ENCODE data around the gene ZNF497. TPM values are rescaled to one million over a fixed set of nuclear protein-coding genes. Genes with fewer than 3 reads are reported as not detected.

The ZNF497 gene
- total and polyA plus RNA-seq, 9 of the 15 experiments (the other 6 are each of a cell fraction or from before 2014, with no cell fraction given) = 0.06 to 0.98 (median 0.44) TPM; not detected in 1

GRCh38 chr19:58387338-58388174 lies 25.0 kb upstream of the ZNF497 start (continued):
- TF ChIP-seq, protein P1, sequence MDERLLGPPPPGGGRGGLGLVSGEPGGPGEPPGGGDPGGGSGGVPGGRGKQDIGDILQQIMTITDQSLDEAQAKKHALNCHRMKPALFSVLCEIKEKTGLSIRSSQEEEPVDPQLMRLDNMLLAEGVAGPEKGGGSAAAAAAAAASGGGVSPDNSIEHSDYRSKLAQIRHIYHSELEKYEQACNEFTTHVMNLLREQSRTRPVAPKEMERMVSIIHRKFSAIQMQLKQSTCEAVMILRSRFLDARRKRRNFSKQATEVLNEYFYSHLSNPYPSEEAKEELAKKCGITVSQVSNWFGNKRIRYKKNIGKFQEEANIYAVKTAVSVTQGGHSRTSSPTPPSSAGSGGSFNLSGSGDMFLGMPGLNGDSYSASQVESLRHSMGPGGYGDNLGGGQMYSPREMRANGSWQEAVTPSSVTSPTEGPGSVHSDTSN (CRISPR knock-in tag; IDR thresholded peaks at IDR 0.05; ENCODE audit: low read depth) = no peak
- TF ChIP-seq, protein P1 (tag; conservative IDR thresholded peaks at IDR 0.05; ENCODE audit: low read depth) = 0 out of 2 replicates have a peak, but pooled peaks have one; percentile 32
- no peak for TF ChIP-seq ATF1 (CRISPR knock-in tag; IDR thresholded peaks at IDR 0.05)
- TF ChIP-seq ATF1 (tag; IDR thresholded peaks at IDR 0.05) = peak; percentile 80
- TF ChIP-seq AFF1 (IDR thresholded peaks at IDR 0.05; ENCODE audit: low read depth in 1 of 2, partially characterized antibody in 2 of 2) = peak in 1 of 2 experiments; percentile 23

All from K562 (cell line).